Measurements from ENCODE around the gene ASIC3.

- TF ChIP-seq CTCF (conservative IDR thresholded peaks at IDR 0.05; ENCODE audit: low read length) (no peak), EZH2phosphoT487 (IDR thresholded peaks at IDR 0.05; ENCODE audit: borderline replicate concordance) (no peak)
These were observed 35.0 kb upstream of the ASIC3 start for GRCh38 chr7:151013356-151013732.
